GM23338 (cell line): ENCODE measurements around the gene OR2A5. TPM values are rescaled to one million over a fixed set of nuclear protein-coding genes. Genes with fewer than 3 reads are reported as not detected.

Experiments used
- ATAC-seq: fragments of 200-7000 bp; cut with Tn5 transposase; 3 replicates; pipeline ENCODE4 v1.9.1; 2020
- DNase-seq: peaks from one replicate; pipeline ENCODE4 v3.0.0-alpha.2; 2015; ENCODE audit warnings: low spot score
- H2AFZ ChIP-seq: fragments of 200-600 bp; sonication (generic); 2 replicates; pipeline ENCODE4 v1.8.0; 2016; ENCODE audit warnings: antibody characterized with exemption, mild to moderate bottlenecking, moderate library complexity
- H3F3A ChIP-seq: fragments of 200-600 bp; sonication (generic); replicated peaks from 2 replicates; pipeline ENCODE4 v1.8.0; 2017; ENCODE audit warnings: antibody characterized with exemption, mixed run types, low read depth
- H3K27ac ChIP-seq: fragments of 200-600 bp; sonication (generic); 2 replicates; pipeline ENCODE4 v1.6.1; 2016; ENCODE audit warnings: low read depth
- H3K27me3 ChIP-seq: fragments of 200-600 bp; sonication (generic); 2 replicates; pipeline ENCODE4 v1.8.0; 2016; ENCODE audit warnings: mild to moderate bottlenecking, mixed run types, moderate library complexity; ENCODE audit not compliant: insufficient read depth
- H3K36me3 ChIP-seq: fragments of 200-600 bp; sonication (generic); 2 replicates; pipeline ENCODE4 v1.8.0; 2016; ENCODE audit warnings: mild to moderate bottlenecking; ENCODE audit not compliant: insufficient read depth
- H3K4me1 ChIP-seq: fragments of 200-600 bp; sonication (generic); 2 replicates; pipeline ENCODE4 v1.8.0; 2016; ENCODE audit warnings: mild to moderate bottlenecking, moderate library complexity; ENCODE audit not compliant: insufficient read depth
- H3K4me2 ChIP-seq: fragments of 200-600 bp; sonication (generic); 2 replicates; pipeline ENCODE4 v1.7.1; 2017; ENCODE audit warnings: mixed run types
- H3K4me3 ChIP-seq: fragments of 200-600 bp; sonication (generic); 2 replicates; pipeline ENCODE4 v1.6.1; 2016; ENCODE audit warnings: mixed run types
- H3K79me2 ChIP-seq: fragments of 200-600 bp; sonication (generic); replicated peaks from 2 replicates; pipeline ENCODE4 v1.8.0; 2017; ENCODE audit warnings: mild to moderate bottlenecking; ENCODE audit not compliant: insufficient read depth
- H3K9me2 ChIP-seq: fragments of 200-600 bp; sonication (generic); 2 replicates; pipeline ENCODE4 v1.8.0; 2017; ENCODE audit not compliant: insufficient read depth
- H4K20me1 ChIP-seq: fragments of 200-600 bp; sonication (generic); replicated peaks from 2 replicates; pipeline ENCODE4 v1.8.0; 2017; ENCODE audit warnings: mild to moderate bottlenecking; ENCODE audit not compliant: insufficient read depth
- H3K27ac Mint-ChIP-seq: 2 replicates; pipeline ENCODE4 v1.8.0; 2020; ENCODE audit warnings: inconsistent platforms, mild to moderate bottlenecking, moderate library complexity, mixed read lengths
- H3K27me3 Mint-ChIP-seq: 3 replicates; pipeline ENCODE4 v1.8.0; 2022; ENCODE audit warnings: low read depth, mild to moderate bottlenecking, moderate library complexity, mixed read lengths, inconsistent platforms; ENCODE audit not compliant: insufficient read depth, poor library complexity
- H3K36me3 Mint-ChIP-seq: 3 replicates; pipeline ENCODE4 v1.8.0; 2021; ENCODE audit warnings: low read depth, mild to moderate bottlenecking, inconsistent platforms, moderate library complexity, mixed read lengths
- H3K4me1 Mint-ChIP-seq: 3 replicates; pipeline ENCODE4 v1.8.0; 2020; ENCODE audit warnings: mild to moderate bottlenecking, inconsistent platforms, mixed read lengths
- H3K4me3 Mint-ChIP-seq: 3 replicates; pipeline ENCODE4 v1.8.0; 2021; ENCODE audit warnings: moderate library complexity, mild to moderate bottlenecking, inconsistent platforms, mixed read lengths
- H3K9me3 Mint-ChIP-seq: 3 replicates; pipeline ENCODE4 v1.8.0; 2020; ENCODE audit warnings: moderate library complexity, mild to moderate bottlenecking, inconsistent platforms, mixed read lengths
- CREB1 ChIP-seq: fragments of 250-450 bp; sonication (Bioruptor Pico); IDR thresholded peaks from 2 replicates; pipeline ENCODE4 v1.5.0; 2020; ENCODE audit warnings: low read depth, mild to moderate bottlenecking, moderate library complexity
- ETS1 ChIP-seq: IDR thresholded peaks from 2 replicates; pipeline ENCODE4 v1.6.1; 2016; ENCODE audit warnings: antibody characterized with exemption
- EZH2 ChIP-seq: fragments of 200-600 bp; sonication (generic); IDR thresholded peaks from one replicate; pipeline ENCODE4 v1.8.0; 2017; ENCODE audit warnings: antibody characterized with exemption, mild to moderate bottlenecking, low read depth; ENCODE audit not compliant: unreplicated experiment
- EZH2phosphoT487 ChIP-seq: fragments of 200-600 bp; sonication (generic); IDR thresholded peaks from one replicate; pipeline ENCODE4 v1.8.1; 2018; ENCODE audit warnings: antibody characterized with exemption; ENCODE audit not compliant: unreplicated experiment
- JUNB ChIP-seq: IDR thresholded peaks from one replicate; pipeline ENCODE4 v1.6.1; 2016; ENCODE audit warnings: antibody characterized with exemption; ENCODE audit not compliant: unreplicated experiment
- NANOG ChIP-seq: IDR thresholded peaks from 2 replicates; pipeline ENCODE4 v1.6.1; 2016; ENCODE audit warnings: antibody characterized with exemption, borderline replicate concordance
- POLR2AphosphoS5 ChIP-seq: IDR thresholded peaks from 2 replicates; pipeline ENCODE4 v1.6.1; 2016; ENCODE audit warnings: antibody characterized with exemption, low read depth
- STAT1 ChIP-seq: IDR thresholded peaks from one replicate; pipeline ENCODE4 v1.6.1; 2016; ENCODE audit warnings: antibody characterized with exemption; ENCODE audit not compliant: unreplicated experiment
- ZNF114 ChIP-seq: fragments of 250-450 bp; sonication (Bioruptor Pico); IDR thresholded peaks from 2 replicates; pipeline ENCODE4 v1.5.0; 2020; ENCODE audit warnings: mild to moderate bottlenecking, moderate library complexity
- ZNF331 ChIP-seq: fragments of 250-450 bp; sonication (Bioruptor Pico); IDR thresholded peaks from 2 replicates; pipeline ENCODE4 v1.5.0; 2020; ENCODE audit warnings: low read depth, mild to moderate bottlenecking, moderate library complexity
- ZNF462 ChIP-seq: fragments of 250-450 bp; sonication (Bioruptor Pico); IDR thresholded peaks from 2 replicates; pipeline ENCODE4 v1.5.0; 2020; ENCODE audit warnings: mild to moderate bottlenecking, moderate library complexity
- polyA plus RNA-seq: library from polyadenylated mRNA; unstranded; fragments of >200 nt; fragmentation: Nextera tagmentation; extraction: Ambion mirVana; gene quantifications from 2 replicates; pipeline ENCODE4 v1.2.1, GENCODE V29; 2016
- total RNA-seq: library from RNA; depleted of rRNA; stranded (reverse); fragments of >200 nt; shearing (Covaris generic); gene quantifications from 2 replicates; pipeline ENCODE4 v1.2.3, GENCODE V29; 2014
- TF ChIP-seq, protein P1 (sequence below), 2 experiments: fragments of 200-600 bp in 1 of 2; sonication (generic) in 1 of 2; conservative IDR thresholded peaks; 2 replicates each; pipeline versions ENCODE4 v1.5.1 to v1.6.1; 2016 to 2017; ENCODE audit warnings: antibody characterized with exemption in 2 of 2, low read depth in 2 of 2, mild to moderate bottlenecking in 2 of 2, moderate library complexity in 1 of 2
- TF ChIP-seq, protein P2 (sequence below): IDR thresholded peaks from one replicate; pipeline ENCODE4 v1.6.1; 2018; ENCODE audit warnings: antibody characterized with exemption; ENCODE audit not compliant: unreplicated experiment

OR2A5 gene
- total and polyA plus RNA-seq, 2 experiments from 2014 or later, result not detected

- H2AFZ ChIP-seq, result no peak overlapping the region
Observed at GRCh38 chr7:144028547-144028946, 20.2 kb upstream of the OR2A5 start.

More at GRCh38 chr7:144028547-144028946, 20.2 kb upstream of the OR2A5 start:
- no peaks in the 10 kb centered on the region for H4K20me1 ChIP-seq
- no peaks in the 10 kb centered on the region for H3K27me3 ChIP-seq
- no peak for DNase-seq
- no peaks in the 10 kb centered on the region for H3K36me3 ChIP-seq
- Mint-ChIP-seq H3K36me3 (no peaks in the 10 kb centered on the region), H3K27me3 (no peaks in the 10 kb centered on the region), H3K9me3 (no peaks in the 10 kb centered on the region), H3K4me3 (no peak overlapping the region), H3K4me1 (no peaks in the 10 kb centered on the region), H3K27ac (no peak overlapping the region)
- ATAC-seq, result no peak
- no peak overlapping the region for H3K4me2 ChIP-seq
- H3K9me2 ChIP-seq, result no peaks in the 10 kb centered on the region
- TF ChIP-seq, protein P1, sequence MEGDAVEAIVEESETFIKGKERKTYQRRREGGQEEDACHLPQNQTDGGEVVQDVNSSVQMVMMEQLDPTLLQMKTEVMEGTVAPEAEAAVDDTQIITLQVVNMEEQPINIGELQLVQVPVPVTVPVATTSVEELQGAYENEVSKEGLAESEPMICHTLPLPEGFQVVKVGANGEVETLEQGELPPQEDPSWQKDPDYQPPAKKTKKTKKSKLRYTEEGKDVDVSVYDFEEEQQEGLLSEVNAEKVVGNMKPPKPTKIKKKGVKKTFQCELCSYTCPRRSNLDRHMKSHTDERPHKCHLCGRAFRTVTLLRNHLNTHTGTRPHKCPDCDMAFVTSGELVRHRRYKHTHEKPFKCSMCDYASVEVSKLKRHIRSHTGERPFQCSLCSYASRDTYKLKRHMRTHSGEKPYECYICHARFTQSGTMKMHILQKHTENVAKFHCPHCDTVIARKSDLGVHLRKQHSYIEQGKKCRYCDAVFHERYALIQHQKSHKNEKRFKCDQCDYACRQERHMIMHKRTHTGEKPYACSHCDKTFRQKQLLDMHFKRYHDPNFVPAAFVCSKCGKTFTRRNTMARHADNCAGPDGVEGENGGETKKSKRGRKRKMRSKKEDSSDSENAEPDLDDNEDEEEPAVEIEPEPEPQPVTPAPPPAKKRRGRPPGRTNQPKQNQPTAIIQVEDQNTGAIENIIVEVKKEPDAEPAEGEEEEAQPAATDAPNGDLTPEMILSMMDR (conservative IDR thresholded peaks at IDR 0.05; ENCODE audit: low read depth in 2 of 2), result no peak
- TF ChIP-seq ZNF462 (CRISPR knock-in tag), result no peak
- TF ChIP-seq JUNB, result no peak
- TF ChIP-seq, protein P2, sequence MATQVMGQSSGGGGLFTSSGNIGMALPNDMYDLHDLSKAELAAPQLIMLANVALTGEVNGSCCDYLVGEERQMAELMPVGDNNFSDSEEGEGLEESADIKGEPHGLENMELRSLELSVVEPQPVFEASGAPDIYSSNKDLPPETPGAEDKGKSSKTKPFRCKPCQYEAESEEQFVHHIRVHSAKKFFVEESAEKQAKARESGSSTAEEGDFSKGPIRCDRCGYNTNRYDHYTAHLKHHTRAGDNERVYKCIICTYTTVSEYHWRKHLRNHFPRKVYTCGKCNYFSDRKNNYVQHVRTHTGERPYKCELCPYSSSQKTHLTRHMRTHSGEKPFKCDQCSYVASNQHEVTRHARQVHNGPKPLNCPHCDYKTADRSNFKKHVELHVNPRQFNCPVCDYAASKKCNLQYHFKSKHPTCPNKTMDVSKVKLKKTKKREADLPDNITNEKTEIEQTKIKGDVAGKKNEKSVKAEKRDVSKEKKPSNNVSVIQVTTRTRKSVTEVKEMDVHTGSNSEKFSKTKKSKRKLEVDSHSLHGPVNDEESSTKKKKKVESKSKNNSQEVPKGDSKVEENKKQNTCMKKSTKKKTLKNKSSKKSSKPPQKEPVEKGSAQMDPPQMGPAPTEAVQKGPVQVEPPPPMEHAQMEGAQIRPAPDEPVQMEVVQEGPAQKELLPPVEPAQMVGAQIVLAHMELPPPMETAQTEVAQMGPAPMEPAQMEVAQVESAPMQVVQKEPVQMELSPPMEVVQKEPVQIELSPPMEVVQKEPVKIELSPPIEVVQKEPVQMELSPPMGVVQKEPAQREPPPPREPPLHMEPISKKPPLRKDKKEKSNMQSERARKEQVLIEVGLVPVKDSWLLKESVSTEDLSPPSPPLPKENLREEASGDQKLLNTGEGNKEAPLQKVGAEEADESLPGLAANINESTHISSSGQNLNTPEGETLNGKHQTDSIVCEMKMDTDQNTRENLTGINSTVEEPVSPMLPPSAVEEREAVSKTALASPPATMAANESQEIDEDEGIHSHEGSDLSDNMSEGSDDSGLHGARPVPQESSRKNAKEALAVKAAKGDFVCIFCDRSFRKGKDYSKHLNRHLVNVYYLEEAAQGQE, result no peak
- TF ChIP-seq NANOG, result no peak
- no peak for TF ChIP-seq STAT1
- TF ChIP-seq CREB1 (CRISPR knock-in tag), result no peak
- no peak for TF ChIP-seq ETS1
- TF ChIP-seq ZNF331 (CRISPR knock-in tag), result no peak
- no peak for TF ChIP-seq ZNF114 (CRISPR knock-in tag)
- TF ChIP-seq EZH2, result no peak
- no peak for TF ChIP-seq POLR2AphosphoS5
- no peak for TF ChIP-seq EZH2phosphoT487
- H3K27ac ChIP-seq, result no peak overlapping the region
- no peaks in the 10 kb centered on the region for H3F3A ChIP-seq
- H3K4me1 ChIP-seq, result no peaks in the 10 kb centered on the region
- H3K4me3 ChIP-seq, result no peak overlapping the region
- no peaks in the 10 kb centered on the region for H3K79me2 ChIP-seq
